Measurements from ENCODE around the gene ARHGAP32. TPM values are rescaled to one million over a fixed set of nuclear protein-coding genes. Genes with fewer than 3 reads are reported as not detected.

Gene ARHGAP32
- 10 to 100 TPM in 7 of 8 experiments, 1 to 10 TPM in 1; 5.8 to 23.0 (median 18.4) TPM for total RNA-seq

DNA sequence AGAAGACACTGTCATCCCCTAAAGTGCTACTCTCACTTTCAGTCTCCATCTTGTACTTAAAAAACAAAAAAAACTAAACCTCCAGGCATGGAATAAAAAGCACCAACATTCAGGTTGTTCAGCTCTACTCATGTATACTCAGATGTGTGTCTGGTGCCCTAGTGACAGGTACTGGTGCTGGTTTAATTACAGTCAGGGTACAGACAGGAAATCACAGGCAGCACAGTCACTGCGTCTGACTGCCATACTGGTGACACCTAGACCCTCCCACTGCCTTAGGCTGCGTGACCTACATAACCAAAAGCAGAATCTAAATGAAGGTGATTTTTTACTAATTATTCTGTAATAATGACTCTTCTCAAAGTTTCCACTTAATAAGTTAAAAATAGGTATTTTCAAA is at the start of gene ARHGAP32:
Gene ARHGAP32, minus strand, starts transcription at position 176 of the 400 bp plus-strand sequence. Its CDS starts 127 bp downstream, at position 49.
- WGBS, 10 experiments, result 80 to 100% (median 94%) methylated on average over 1 to 2 of the region's 2 CpGs; no CpG with 5 or more reads in 7 of the 10 experiments
- H3K27ac ChIP-seq, result no peak within 1 kb of the TSS
- H3K4me1 ChIP-seq (replicated peaks in 1 of 2), result no peaks in the 10 kb centered on the region
- H3K4me3 ChIP-seq, result no peak within 1 kb of the TSS
- in situ Hi-C loops (cut with MboI; ENCODE audit: low pct_unique_long_range_greater_than_20kb in 2 of 9, low sequenced_read_pairs in 9 of 9, unreplicated experiment in 9 of 9), result no loop called here
- no peak for ATAC-seq (replicated peaks in 6 of 8)

- Histone ChIP-seq H3K27ac (no peak overlapping the region), H3K4me3 (no peak overlapping the region), H3K4me1 (replicated peaks in 1 of 2) (no peaks in the 10 kb centered on the region)
- WGBS, 10 experiments, result 83 to 100% (median 100%) methylated on average over 1 to 2 of the region's 2 CpGs; no CpG with 5 or more reads in 2 of the 10 experiments
- in situ Hi-C loops (cut with MboI; ENCODE audit: low pct_unique_long_range_greater_than_20kb in 2 of 9, low sequenced_read_pairs in 9 of 9, unreplicated experiment in 9 of 9), result no loop called here
- no peak for ATAC-seq (replicated peaks in 6 of 8)
These were observed 47.1 kb upstream of the ARHGAP32 start for GRCh38 chr11:129239207-129239606.

GRCh38 chr11:129237880-129238638 is 45.9 kb upstream of the ARHGAP32 start:
- in situ Hi-C loops (cut with MboI; ENCODE audit: low pct_unique_long_range_greater_than_20kb in 2 of 9, low sequenced_read_pairs in 9 of 9, unreplicated experiment in 9 of 9), result no loop called here
- H3K4me3 ChIP-seq, result no peak overlapping the region
- ATAC-seq (replicated peaks in 6 of 8), result no peak
- no peaks in the 10 kb centered on the region for H3K4me1 ChIP-seq (replicated peaks in 1 of 2)
- H3K27ac ChIP-seq, result no peak overlapping the region
- WGBS, 10 experiments, result 100% methylated on average over 1 to 3 of the region's 3 CpGs; no CpG with 5 or more reads in 4 of the 10 experiments

DNA sequence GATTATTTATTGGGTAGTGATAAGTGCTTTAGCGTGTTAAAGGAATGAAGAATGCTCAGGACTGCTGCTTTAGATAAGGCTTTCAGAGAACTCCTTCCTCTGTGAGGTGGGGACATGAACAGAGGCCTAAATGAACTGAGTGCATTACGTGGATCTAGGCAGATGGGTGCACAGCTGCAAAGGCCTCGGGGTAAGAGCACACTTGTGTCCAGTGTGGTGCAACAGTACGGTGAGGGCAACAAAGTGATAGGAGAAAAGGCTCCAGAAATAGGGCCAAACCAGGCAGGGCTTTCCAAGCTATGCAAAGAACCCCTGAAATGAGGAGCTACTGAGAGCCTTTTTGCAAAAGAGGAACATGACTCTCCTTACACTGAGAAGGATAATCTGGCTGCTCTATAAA is 45.3 kb upstream of the ARHGAP32 start:
- in situ Hi-C loops (cut with MboI; ENCODE audit: low pct_unique_long_range_greater_than_20kb in 2 of 9, low sequenced_read_pairs in 9 of 9, unreplicated experiment in 9 of 9), result no loop called here
- Histone ChIP-seq H3K4me1 (replicated peaks in 1 of 2) (no peaks in the 10 kb centered on the region), H3K4me3 (no peak overlapping the region), H3K27ac (no peak overlapping the region)
- WGBS, 10 experiments, result 57 to 100% (median 97%) methylated on average over 1 to 4 of the region's 4 CpGs; no CpG with 5 or more reads in 1 of the 10 experiments
- ATAC-seq (replicated peaks in 6 of 8), result no peak

DNA sequence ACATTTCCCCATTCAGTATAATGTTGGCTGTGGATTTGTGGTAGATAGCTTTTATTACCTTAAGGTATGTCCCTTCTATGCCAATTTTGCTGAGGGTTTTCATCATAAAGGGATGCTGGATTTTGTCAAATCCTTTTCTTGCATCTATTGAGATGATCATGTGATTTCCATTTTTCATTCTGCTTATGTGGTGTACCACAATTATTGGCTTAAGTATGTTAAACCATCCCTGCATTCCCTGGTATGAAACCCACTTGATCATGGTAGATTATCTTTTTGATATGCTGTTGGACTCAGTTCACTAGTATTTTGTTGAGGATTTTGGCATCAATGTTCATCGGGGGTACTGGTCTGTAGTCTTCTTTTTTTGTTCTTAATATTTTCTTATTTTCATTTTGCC is 44.7 kb upstream of the ARHGAP32 start:
- no peak overlapping the region for H3K4me3 ChIP-seq
- in situ Hi-C loops (cut with MboI; ENCODE audit: low pct_unique_long_range_greater_than_20kb in 2 of 9, low sequenced_read_pairs in 9 of 9, unreplicated experiment in 9 of 9), result no loop called here
- no peak overlapping the region for H3K27ac ChIP-seq
- 88 to 100% (median 100%) methylated on average over 1 of the region's 1 CpG; no CpG with 5 or more reads in 2 of the 10 experiments for WGBS, 10 experiments
- ATAC-seq (replicated peaks in 6 of 8), result no peak
- no peaks in the 10 kb centered on the region for H3K4me1 ChIP-seq (replicated peaks in 1 of 2)

GRCh38 chr11:129234978-129235377 is 42.9 kb upstream of the ARHGAP32 start:
- in situ Hi-C loops (cut with MboI; ENCODE audit: low pct_unique_long_range_greater_than_20kb in 2 of 9, low sequenced_read_pairs in 9 of 9, unreplicated experiment in 9 of 9), result no loop called here
- H3K27ac ChIP-seq, result no peak overlapping the region
- no peak overlapping the region for H3K4me3 ChIP-seq
- 81 to 100% (median 94%) methylated on average over 2 to 5 of the region's 5 CpGs; no CpG with 5 or more reads in 1 of the 10 experiments for WGBS, 10 experiments
- H3K4me1 ChIP-seq (replicated peaks in 1 of 2), result no peaks in the 10 kb centered on the region
- no peak for ATAC-seq (replicated peaks in 6 of 8)

DNA sequence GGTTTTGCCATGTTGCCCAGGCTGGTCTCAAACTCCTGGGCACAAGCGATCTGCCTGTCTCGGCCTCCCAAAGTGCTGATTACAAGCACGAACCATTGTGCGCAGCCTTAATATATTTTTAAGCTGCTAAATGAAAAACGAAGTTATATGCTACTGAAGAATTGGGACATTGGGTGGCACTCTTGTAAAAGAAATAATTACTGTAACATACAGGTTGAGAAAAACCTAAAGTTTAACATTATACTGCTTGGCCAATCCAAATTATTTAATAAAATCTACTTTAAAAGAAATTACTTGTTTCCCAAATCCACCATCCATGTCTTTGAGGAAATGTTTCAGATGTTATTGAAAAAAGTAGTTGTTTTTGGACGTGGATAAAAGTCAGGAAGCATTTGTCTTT is 37.9 kb upstream of the ARHGAP32 start:
- H3K27ac ChIP-seq, result no peak overlapping the region
- no peak overlapping the region for H3K4me3 ChIP-seq
- in situ Hi-C loops (cut with MboI; ENCODE audit: low pct_unique_long_range_greater_than_20kb in 2 of 9, low sequenced_read_pairs in 9 of 9, unreplicated experiment in 9 of 9), result no loop called here
- ATAC-seq (replicated peaks in 6 of 8), result no peak
- 53 to 100% (median 92%) methylated on average over 2 to 6 of the region's 6 CpGs for WGBS, 10 experiments
- H3K4me1 ChIP-seq (replicated peaks in 1 of 2), result no peaks in the 10 kb centered on the region

- no peak overlapping the region for H3K27ac ChIP-seq
- in situ Hi-C loops (cut with MboI; ENCODE audit: low pct_unique_long_range_greater_than_20kb in 2 of 9, low sequenced_read_pairs in 9 of 9, unreplicated experiment in 9 of 9), result no loop called here
- ATAC-seq (replicated peaks in 6 of 8), result no peak
- no peak overlapping the region for H3K4me3 ChIP-seq
- peaks cover 0 to 3% of the 10 kb centered on the region in 2 donors for H3K4me1 ChIP-seq (replicated peaks in 1 of 2)
- 95 to 100% (median 100%) methylated on average over 1 to 2 of the region's 2 CpGs for WGBS, 10 experiments
These were observed 34.2 kb upstream of the ARHGAP32 start for GRCh38 chr11:129226207-129226798.

DNA sequence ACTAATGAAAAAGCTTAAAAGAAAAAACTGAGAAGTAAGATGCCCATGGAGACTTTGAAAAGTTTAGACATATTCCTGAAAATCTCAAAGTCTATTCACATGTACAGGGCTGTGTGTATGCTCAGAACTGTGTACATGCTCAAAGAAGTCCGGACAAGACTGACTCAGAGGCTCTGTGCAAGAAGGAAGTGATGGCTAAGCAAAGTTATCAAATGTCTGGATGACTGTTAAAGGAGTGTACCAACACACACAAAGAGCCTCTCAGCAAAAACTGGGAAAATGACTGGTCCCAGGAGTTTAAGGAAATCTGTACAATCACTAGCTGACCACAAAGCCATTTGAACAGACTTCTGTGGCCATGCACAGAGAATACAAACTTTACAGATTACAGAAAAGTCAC is 33.1 kb upstream of the ARHGAP32 start:
- Histone ChIP-seq H3K27ac (no peak overlapping the region), H3K4me1 (replicated peaks in 1 of 2) (peaks cover 0 to 3% of the 10 kb centered on the region in 2 donors), H3K4me3 (no peak overlapping the region)
- 0 to 100% (median 76%) methylated on average over 1 of the region's 1 CpG; no CpG with 5 or more reads in 4 of the 10 experiments for WGBS, 10 experiments
- in situ Hi-C loops (cut with MboI; ENCODE audit: low pct_unique_long_range_greater_than_20kb in 2 of 9, low sequenced_read_pairs in 9 of 9, unreplicated experiment in 9 of 9), result no loop called here
- no peak for ATAC-seq (replicated peaks in 6 of 8)

DNA sequence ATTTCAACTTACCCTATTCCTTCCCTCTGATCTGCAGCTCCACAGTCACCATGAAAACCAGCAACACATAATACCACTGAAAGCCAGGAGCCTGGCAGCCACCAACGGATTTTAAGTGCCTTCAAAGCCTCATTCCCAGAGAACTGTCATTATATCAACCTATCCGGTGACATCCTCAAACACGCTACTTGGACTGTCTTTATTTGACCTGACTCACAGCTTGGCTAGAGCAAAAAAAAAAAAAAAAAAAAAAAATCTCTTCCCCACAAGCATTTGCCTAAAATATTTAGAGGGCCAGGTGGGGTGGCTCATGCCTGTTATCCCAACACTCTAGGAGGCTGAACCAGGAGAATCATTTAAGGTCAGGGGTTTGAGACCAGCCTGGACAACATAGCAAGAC is 32.4 kb upstream of the ARHGAP32 start:
- no peak overlapping the region for H3K4me3 ChIP-seq
- in situ Hi-C loops (cut with MboI; ENCODE audit: low pct_unique_long_range_greater_than_20kb in 2 of 9, low sequenced_read_pairs in 9 of 9, unreplicated experiment in 9 of 9), result no loop called here
- H3K27ac ChIP-seq, result no peak overlapping the region
- WGBS, 10 experiments, result 33 to 100% (median 85%) methylated on average over 1 to 3 of the region's 3 CpGs; no CpG with 5 or more reads in 4 of the 10 experiments
- ATAC-seq (replicated peaks in 6 of 8), result no peak
- H3K4me1 ChIP-seq (replicated peaks in 1 of 2), result peaks cover 0 to 3% of the 10 kb centered on the region in 2 donors

DNA sequence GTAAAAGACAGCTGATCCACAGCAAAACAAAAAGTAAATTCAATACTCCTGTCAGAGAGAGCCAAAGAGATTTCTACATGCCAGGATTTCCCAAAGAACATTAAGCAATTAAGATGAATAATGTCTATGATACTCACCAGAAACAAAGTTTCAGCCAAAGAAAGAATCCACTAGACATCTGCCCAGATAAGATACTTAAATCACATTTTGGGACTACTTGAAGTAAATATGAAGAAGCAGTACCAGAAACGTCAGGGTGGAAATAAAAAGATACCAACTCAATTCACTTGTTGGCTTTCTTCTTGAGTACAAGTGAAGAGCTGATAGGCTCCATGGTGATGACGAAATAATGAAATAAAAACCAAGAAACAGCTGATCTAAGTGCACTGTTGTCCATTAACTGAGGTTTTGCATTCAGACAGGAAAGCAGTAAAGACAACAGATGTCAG is 31.6 kb upstream of the ARHGAP32 start:
- H3K4me3 ChIP-seq, result no peak overlapping the region
- ATAC-seq (replicated peaks in 6 of 8), result peak in 3 of 8 experiments; percentile 16 to 46 (median 29)
- in situ Hi-C loops (cut with MboI; ENCODE audit: low pct_unique_long_range_greater_than_20kb in 2 of 9, low sequenced_read_pairs in 9 of 9, unreplicated experiment in 9 of 9), result no loop called here
- peaks cover 0 to 3% of the 10 kb centered on the region in 2 donors for H3K4me1 ChIP-seq (replicated peaks in 1 of 2)
- no peak overlapping the region for H3K27ac ChIP-seq
- WGBS, 10 experiments, result 13 to 89% (median 65%) methylated on average over 1 to 2 of the region's 2 CpGs; no CpG with 5 or more reads in 1 of the 10 experiments

- peaks cover 0 to 3% of the 10 kb centered on the region in 2 donors for H3K4me1 ChIP-seq (replicated peaks in 1 of 2)
- H3K4me3 ChIP-seq, result no peak overlapping the region
- no peak overlapping the region for H3K27ac ChIP-seq
- in situ Hi-C loops (cut with MboI; ENCODE audit: low pct_unique_long_range_greater_than_20kb in 2 of 9, low sequenced_read_pairs in 9 of 9, unreplicated experiment in 9 of 9), result no loop called here
- WGBS, 10 experiments, result 38 to 67% (median 48%) methylated on average over 1 of the region's 1 CpG; no CpG with 5 or more reads in 4 of the 10 experiments
- ATAC-seq (replicated peaks in 6 of 8), result peak in 2 of 8 experiments; percentile 38 to 44
These were observed 31.1 kb upstream of the ARHGAP32 start for GRCh38 chr11:129223260-129223659.

DNA sequence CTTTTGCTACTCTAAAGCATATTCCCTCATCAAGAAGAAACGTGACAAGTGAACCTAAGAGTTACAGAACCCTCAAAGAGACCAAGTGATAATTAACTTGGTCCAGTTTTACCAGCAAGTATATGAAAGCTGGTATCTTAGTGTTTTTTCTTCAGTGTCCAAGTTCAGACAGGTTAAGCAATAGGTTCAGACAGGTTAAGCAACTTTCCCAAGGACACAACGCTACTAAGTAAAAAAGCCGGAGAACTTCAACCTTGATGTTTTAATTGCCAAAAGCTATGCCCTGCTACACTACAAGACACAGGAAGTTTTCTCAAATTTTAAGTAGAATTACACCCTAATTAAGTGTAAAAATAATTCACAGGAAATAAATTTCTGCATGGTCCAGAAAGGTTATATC is 30.0 kb upstream of the ARHGAP32 start:
- no peak for ATAC-seq (replicated peaks in 6 of 8)
- 61 to 100% (median 94%) methylated on average over 1 to 3 of the region's 3 CpGs; no CpG with 5 or more reads in 2 of the 10 experiments for WGBS, 10 experiments
- in situ Hi-C loops (cut with MboI; ENCODE audit: low pct_unique_long_range_greater_than_20kb in 2 of 9, low sequenced_read_pairs in 9 of 9, unreplicated experiment in 9 of 9), result no loop called here

More for the DNA sequence above, 30.0 kb upstream of the ARHGAP32 start:
- Histone ChIP-seq H3K4me1 (replicated peaks in 1 of 2) (peaks cover 0 to 3% of the 10 kb centered on the region in 2 donors), H3K27ac (no peak overlapping the region), H3K4me3 (no peak overlapping the region)
